IPS DF 4.7 (cell line): Measurements from ENCODE around the gene HNRNPC.
"Not testable (repeated sequence)": the region's sequence is repeated elsewhere in the genome, so short reads cannot be mapped to it uniquely, and the experiment has no call there.

Experiments used
- DNase-seq: peaks from one replicate; pipeline ENCODE4 v3.0.0-alpha.2; 2013; ENCODE audit warnings: low spot score; ENCODE audit errors: extremely low read depth

HNRNPC gene

GRCh38 chr14:21213652-21214051, 55.6 kb downstream of the HNRNPC start:
- no peak for DNase-seq

GRCh38 chr14:21212824-21213223, 56.4 kb downstream of the HNRNPC start:
- DNase-seq, result not testable (repeated sequence)

- no peak for DNase-seq
These were observed 57.7 kb downstream of the HNRNPC start for GRCh38 chr14:21211509-21211908.

GRCh38 chr14:21210023-21210422, 59.2 kb downstream of the HNRNPC start:
- DNase-seq, result no peak

- no peak for DNase-seq
These were observed 60.1 kb downstream of the HNRNPC start for GRCh38 chr14:21209185-21209584.

GRCh38 chr14:21208554-21208953, 60.7 kb downstream of the HNRNPC start:
- DNase-seq, result no peak

GRCh38 chr14:21206753-21207684, 62.2 kb downstream of the HNRNPC start:
- no peak for DNase-seq

GRCh38 chr14:21205678-21206581, 63.3 kb downstream of the HNRNPC start:
- no peak for DNase-seq

- DNase-seq, result no peak
These were observed 64.1 kb downstream of the HNRNPC start for GRCh38 chr14:21205026-21205677.

- DNase-seq, result no peak
These were observed 64.8 kb downstream of the HNRNPC start for GRCh38 chr14:21204167-21205025.

- no peak for DNase-seq
These were observed 65.6 kb downstream of the HNRNPC start for GRCh38 chr14:21203470-21204166.

- DNase-seq, result no peak
These were observed 66.5 kb downstream of the HNRNPC start for GRCh38 chr14:21202463-21203358.

- no peak for DNase-seq
These were observed 67.3 kb downstream of the HNRNPC start for GRCh38 chr14:21201732-21202462.

- DNase-seq, result no peak
These were observed 68.3 kb downstream of the HNRNPC start for GRCh38 chr14:21200752-21201461.

- no peak for DNase-seq
These were observed 69.4 kb downstream of the HNRNPC start for GRCh38 chr14:21199611-21200560.

GRCh38 chr14:21197418-21198205, 71.6 kb downstream of the HNRNPC start:
- DNase-seq, result no peak
